Endothelial cell of umbilical vein (primary cell): Measurements from ENCODE around the gene THSD4. TPM values are rescaled to one million over a fixed set of nuclear protein-coding genes. Genes with fewer than 3 reads are reported as not detected.

Experiments
- BruUV-seq: library from RNA; stranded (reverse); fragments of 400-500 nt; replicated peaks from 2 replicates; lab custom pipeline; 2021; lab: Mats Ljungman, UMichigan
- CTCF ChIA-PET: fragments of 300-600, 350-600 bp; sonication (Branson Sonifier 250); formaldehyde crosslinking; loops from one replicate; lab custom pipeline; 2021; ENCODE audit warnings: antibody characterized with exemption, inconsistent platforms; lab: Charles Lee
- POLR2A ChIA-PET: fragments of 300-600, 350-600 bp; sonication (Branson Sonifier 250); formaldehyde crosslinking; loops from one replicate; lab custom pipeline; 2021; ENCODE audit warnings: antibody characterized with exemption, inconsistent platforms; lab: Charles Lee
- DNase-seq: peaks from one replicate; pipeline ENCODE4 v3.0.0-alpha.2; 2011; ENCODE audit warnings: low read depth, low spot score
- FAIRE-seq: peaks from 2 replicates; lab custom pipeline; 2011; peaks lifted over from hg19 to GRCh38; lab: Jason Lieb, UNC
- H2AFZ ChIP-seq: 2 replicates; pipeline ENCODE4 v1.6.0; 2012; ENCODE audit warnings: low read depth, low read length, control low read depth, inconsistent platforms
- H3K27ac ChIP-seq: 2 replicates; pipeline ENCODE4 v1.5.1; 2011; ENCODE audit warnings: low read depth, mild to moderate bottlenecking, control low read depth, low read length, moderate library complexity; ENCODE audit not compliant: insufficient read depth
- H3K27me3 ChIP-seq, 2 experiments: 2 replicates each; pipeline versions ENCODE4 v1.6.0 to v1.6.1; 2011; ENCODE audit warnings: low read length in 2 of 2, mixed read lengths in 1 of 2; ENCODE audit not compliant: control insufficient read depth in 2 of 2, insufficient read depth in 2 of 2
- H3K36me3 ChIP-seq, 2 experiments: 2 replicates in 1 of 2; 3 replicates in 1 of 2; pipeline ENCODE4 v1.5.1; 2011; ENCODE audit warnings: low read length in 2 of 2, mild to moderate bottlenecking in 1 of 2, moderate library complexity in 1 of 2; ENCODE audit not compliant: control insufficient read depth in 2 of 2, insufficient read depth in 2 of 2; ENCODE audit errors: extremely low read depth in 1 of 2
- H3K4me1 ChIP-seq: 3 replicates; pipeline ENCODE4 v1.5.1; 2011; ENCODE audit warnings: mild to moderate bottlenecking, low read length; ENCODE audit not compliant: control insufficient read depth, insufficient read depth; ENCODE audit errors: extremely low read depth
- H3K4me2 ChIP-seq: 2 replicates; pipeline ENCODE4 v1.6.1; 2011; ENCODE audit warnings: low read length, control low read depth, mixed read lengths; ENCODE audit not compliant: insufficient read depth
- H3K4me3 ChIP-seq, 3 experiments: fragments of 200-600 bp in 1 of 3; sonication (generic), shearing (Covaris generic) in 1 of 3; replicated peaks in 1 of 3; 2 replicates each; pipeline ENCODE4 v1.5.1; 2011 to 2016; ENCODE audit warnings: control low read depth in 3 of 3, low read length in 3 of 3, mild to moderate bottlenecking in 2 of 3, inconsistent platforms in 1 of 3, low read depth in 1 of 3, moderate library complexity in 1 of 3; ENCODE audit not compliant: insufficient read depth in 1 of 3
- H3K79me2 ChIP-seq: 2 replicates; pipeline ENCODE4 v1.6.0; 2012; ENCODE audit warnings: low read length, inconsistent platforms; ENCODE audit not compliant: control insufficient read depth, insufficient read depth
- H3K9ac ChIP-seq: replicated peaks from 2 replicates; pipeline ENCODE3; 2011; ENCODE audit warnings: low read length, control low read depth; ENCODE audit not compliant: insufficient read depth; ENCODE audit errors: extremely low read depth
- H3K9me1 ChIP-seq: replicated peaks from 3 replicates; pipeline ENCODE4 v1.6.0; 2011; ENCODE audit warnings: mild to moderate bottlenecking, low read length; ENCODE audit not compliant: control insufficient read depth, insufficient read depth; ENCODE audit errors: extremely low read depth
- H3K9me3 ChIP-seq: replicated peaks from 2 replicates; pipeline ENCODE4 v1.5.1; 2012; ENCODE audit warnings: low read length, inconsistent platforms; ENCODE audit not compliant: control insufficient read depth, insufficient read depth
- H4K20me1 ChIP-seq: replicated peaks from 2 replicates; pipeline ENCODE3; 2011; ENCODE audit warnings: mild to moderate bottlenecking, low read length; ENCODE audit not compliant: control insufficient read depth, insufficient read depth; ENCODE audit errors: extremely low read depth
- CTCF ChIP-seq, 2 donors: IDR thresholded peaks; 1 replicate in 1 of 2; 2 replicates in 1 of 2; pipeline ENCODE4 v1.5.1; 2011; ENCODE audit warnings: low read length in 2 of 2, mild to moderate bottlenecking in 2 of 2, moderate library complexity in 2 of 2, control low read depth in 1 of 2, inconsistent platforms in 1 of 2, low read depth in 1 of 2; ENCODE audit not compliant: insufficient read depth in 1 of 2; ENCODE audit errors: extremely low read depth in 1 of 2
- EZH2 ChIP-seq: IDR thresholded peaks from 2 replicates; pipeline ENCODE4 v1.6.1; 2012; ENCODE audit warnings: borderline replicate concordance, low read depth, mild to moderate bottlenecking, moderate library complexity, low read length, inconsistent platforms; ENCODE audit not compliant: severe bottlenecking
- FOS ChIP-seq: IDR thresholded peaks from 2 replicates; pipeline ENCODE4 v1.6.1; 2011; ENCODE audit warnings: mild to moderate bottlenecking, low read length, moderate library complexity, borderline replicate concordance; ENCODE audit not compliant: insufficient read depth
- GATA2 ChIP-seq: IDR thresholded peaks from 2 replicates; pipeline ENCODE4 v1.7.0; 2011; ENCODE audit warnings: low read depth, mild to moderate bottlenecking, moderate library complexity, mixed read lengths, low read length; ENCODE audit not compliant: insufficient read length, insufficient read depth
- JUN ChIP-seq: IDR thresholded peaks from 2 replicates; pipeline ENCODE4 v1.6.1; 2011; ENCODE audit warnings: borderline replicate concordance, low read depth; ENCODE audit not compliant: insufficient read length, insufficient read depth
- MAX ChIP-seq: IDR thresholded peaks from 2 replicates; pipeline ENCODE4 v1.6.1; 2011; ENCODE audit not compliant: insufficient read depth, insufficient read length
- MYC ChIP-seq: IDR thresholded peaks from one replicate; pipeline ENCODE4 v1.6.1; 2011; ENCODE audit warnings: mild to moderate bottlenecking, low read depth, low read length
- POLR2A ChIP-seq: IDR thresholded peaks from 2 replicates; pipeline ENCODE4 v1.6.1; 2012; ENCODE audit warnings: low read depth, mild to moderate bottlenecking, control low read depth, low read length
- POLR2AphosphoS5 ChIP-seq: IDR thresholded peaks from 2 replicates; pipeline ENCODE4 v1.6.1; 2012; ENCODE audit warnings: low read depth, mild to moderate bottlenecking, control low read depth, low read length, moderate library complexity; ENCODE audit not compliant: insufficient read depth
- dilution Hi-C: fragments of 300-500 bp; cut with MboI; formaldehyde crosslinking; loops from one replicate; pipeline ENCODE4 v1.15.0; 2019; ENCODE audit warnings: low sequenced_read_pairs; ENCODE audit not compliant: extremely low pct_ligation_motif_present
- intact Hi-C: fragments of 100-400 bp; cut with micrococcal nuclease; formaldehyde crosslinking; loops from one replicate; pipeline ENCODE4 v1.10.0; 2022
- polyA plus RNA-seq, 4 experiments: library from polyadenylated mRNA; depleted of rRNA in 3 of 4; stranded (reverse) in 3 of 4; unstranded in 1 of 4; fragments of >200 nt; gene quantifications; 2 replicates each; pipeline versions ENCODE4 v1.2.1 to v1.2.3, GENCODE V29; 2011 to 2012; ENCODE audit warnings: missing spikeins in 1 of 4
- total RNA-seq: library from RNA; stranded (reverse); gene quantifications from 2 replicates; pipeline ENCODE4 v1.2.3, GENCODE V29; 2021

Gene THSD4
- total and polyA plus RNA-seq, 2 donors (not counting 3 experiments of a cell fraction or from before 2014, with no cell fraction given) = 9.9 to 25.4 TPM

- CTCF ChIA-PET = interaction anchor here (1.2 to 1.4 kb wide), 3 partner anchors 12 to 200 kb away, joined by 3 to 4 read pairs (median 4); no protein-coding TSS in a partner anchor
Measured at GRCh38 chr15:71452893-71453292, 337.6 kb downstream of the THSD4 start.

More at GRCh38 chr15:71452893-71453292, 337.6 kb downstream of the THSD4 start:
- no peak for FAIRE-seq
- Histone ChIP-seq H3K27ac (no peak overlapping the region), H3K79me2 (no peaks in the 10 kb centered on the region), H3K9me3 (no peaks in the 10 kb centered on the region), H3K9ac (no peak overlapping the region), H4K20me1 (no peaks in the 10 kb centered on the region), H3K36me3 (no peaks in the 10 kb centered on the region), H2AFZ (no peak overlapping the region), H3K4me3 (no peak overlapping the region), H3K27me3 (no peaks in the 10 kb centered on the region), H3K4me1 (peaks cover 14% of the 10 kb centered on the region), H3K9me1 (no peaks in the 10 kb centered on the region), H3K4me2 (no peak overlapping the region)
- dilution Hi-C loops (no loop called here), intact Hi-C loops (no loop called here)
- POLR2A ChIA-PET = no interaction called here
- TF ChIP-seq JUN (no peak), POLR2A (no peak), GATA2 (no peak), POLR2AphosphoS5 (no peak), EZH2 (no peak), CTCF (IDR thresholded peaks at IDR 0.05; ENCODE audit: extremely low read depth in 1 of 2, insufficient read depth in 1 of 2, low read depth in 1 of 2, low read length in 2 of 2) (no peak), MAX (no peak), FOS (no peak), MYC (no peak)
- no TSS peak for BruUV-seq
- no peak for DNase-seq
